BLaER1 (cell line): Measurements from ENCODE around the gene SH3PXD2A.

Experiments used
- H3K27ac ChIP-seq: shearing (Covaris generic); formaldehyde crosslinking; 2 replicates; pipeline ENCODE4 v1.8.1; 2022
- H3K27me3 ChIP-seq: shearing (Covaris generic); formaldehyde crosslinking; 2 replicates; pipeline ENCODE4 v1.8.1; 2022
- H3K36me3 ChIP-seq: shearing (Covaris generic); formaldehyde crosslinking; 2 replicates; pipeline ENCODE4 v1.8.1; 2022
- H3K4me1 ChIP-seq: shearing (Covaris generic); formaldehyde crosslinking; 2 replicates; pipeline ENCODE4 v1.8.1; 2022
- H3K4me2 ChIP-seq: shearing (Covaris generic); formaldehyde crosslinking; 2 replicates; pipeline ENCODE4 v1.8.1; 2022
- H3K4me3 ChIP-seq: shearing (Covaris generic); formaldehyde crosslinking; 2 replicates; pipeline ENCODE4 v1.8.1; 2022
- H3K9ac ChIP-seq: shearing (Covaris generic); formaldehyde crosslinking; 2 replicates; pipeline ENCODE4 v1.8.1; 2022
- H3K9me3 ChIP-seq: shearing (Covaris generic); formaldehyde crosslinking; 2 replicates; pipeline ENCODE4 v1.8.1; 2022
- H4K20me1 ChIP-seq: shearing (Covaris generic); formaldehyde crosslinking; 2 replicates; pipeline ENCODE4 v1.8.1; 2022
- Cebpa-rat ChIP-seq: shearing (Covaris generic); IDR thresholded peaks from 2 replicates; pipeline ENCODE4 v1.8.1; 2022

Gene SH3PXD2A

GRCh38 chr10:103716206-103717160 is 138.9 kb downstream of the SH3PXD2A start:
- no peak overlapping the region for H3K4me3 ChIP-seq
- H3K4me1 ChIP-seq, result peaks cover 20% of the 10 kb centered on the region
- no peaks in the 10 kb centered on the region for H3K27me3 ChIP-seq
- H3K27ac ChIP-seq, result 0 out of 2 replicates have a peak overlapping the region, but pooled peaks have one; percentile 11
- peaks cover 78% of the 10 kb centered on the region for H4K20me1 ChIP-seq
- H3K9me3 ChIP-seq, result no peaks in the 10 kb centered on the region
- TF ChIP-seq Cebpa-rat, result no peak
- H3K36me3 ChIP-seq, result peaks cover 82% of the 10 kb centered on the region
- H3K9ac ChIP-seq, result no peak overlapping the region
- no peak overlapping the region for H3K4me2 ChIP-seq

GRCh38 chr10:103715430-103715829 is 139.9 kb downstream of the SH3PXD2A start:
- peaks cover 20% of the 10 kb centered on the region for H3K4me1 ChIP-seq
- H3K27ac ChIP-seq, result no peak overlapping the region
- no peak overlapping the region for H3K4me3 ChIP-seq
- H3K36me3 ChIP-seq, result peaks cover 82% of the 10 kb centered on the region
- no peak overlapping the region for H3K9ac ChIP-seq
- no peak for TF ChIP-seq Cebpa-rat
- peaks cover 79% of the 10 kb centered on the region for H4K20me1 ChIP-seq
- no peak overlapping the region for H3K4me2 ChIP-seq
- H3K27me3 ChIP-seq, result no peaks in the 10 kb centered on the region
- H3K9me3 ChIP-seq, result no peaks in the 10 kb centered on the region

- H3K27me3 ChIP-seq, result no peaks in the 10 kb centered on the region
- H3K4me3 ChIP-seq, result no peak overlapping the region
- peaks cover 82% of the 10 kb centered on the region for H3K36me3 ChIP-seq
- peaks cover 86% of the 10 kb centered on the region for H4K20me1 ChIP-seq
- peaks cover 25% of the 10 kb centered on the region for H3K4me1 ChIP-seq
- H3K27ac ChIP-seq, result peak overlapping the region; percentile 46
- H3K4me2 ChIP-seq, result peak overlapping the region; percentile 17; the same call in 1 of the 2 replicates
- H3K9ac ChIP-seq, result no peak overlapping the region
- no peaks in the 10 kb centered on the region for H3K9me3 ChIP-seq
- no peak for TF ChIP-seq Cebpa-rat
These were observed 141.0 kb downstream of the SH3PXD2A start for GRCh38 chr10:103714232-103714891.

GRCh38 chr10:103713676-103714075 is 141.7 kb downstream of the SH3PXD2A start:
- Histone ChIP-seq H3K4me2 (peak overlapping the region; percentile 17; the same call in 1 of the 2 replicates), H3K27me3 (no peaks in the 10 kb centered on the region), H3K9me3 (no peaks in the 10 kb centered on the region), H3K36me3 (peaks cover 82% of the 10 kb centered on the region), H4K20me1 (peaks cover 93% of the 10 kb centered on the region), H3K4me1 (peaks cover 32% of the 10 kb centered on the region), H3K9ac (peak overlapping the region; percentile 28; the same call in 1 of the 2 replicates), H3K27ac (peak overlapping the region; percentile 46), H3K4me3 (no peak overlapping the region)
- TF ChIP-seq Cebpa-rat, result no peak

- Histone ChIP-seq H3K9me3 (no peaks in the 10 kb centered on the region), H3K36me3 (peaks cover 82% of the 10 kb centered on the region), H4K20me1 (peaks cover 94% of the 10 kb centered on the region), H3K4me2 (no peak overlapping the region), H3K27ac (no peak overlapping the region), H3K4me3 (no peak overlapping the region), H3K4me1 (peaks cover 39% of the 10 kb centered on the region), H3K27me3 (no peaks in the 10 kb centered on the region), H3K9ac (0 out of 2 replicates have a peak overlapping the region, but pooled peaks have one; percentile 28)
- no peak for TF ChIP-seq Cebpa-rat
These were observed 142.4 kb downstream of the SH3PXD2A start for GRCh38 chr10:103712898-103713498.

- Histone ChIP-seq H3K36me3 (peaks cover 80% of the 10 kb centered on the region), H4K20me1 (peaks cover 93% of the 10 kb centered on the region)
- TF ChIP-seq Cebpa-rat, result no peak
These were observed 143.2 kb downstream of the SH3PXD2A start for GRCh38 chr10:103712146-103712545.

GRCh38 chr10:103711351-103711994 is 143.9 kb downstream of the SH3PXD2A start:
- Histone ChIP-seq H3K36me3 (peaks cover 80% of the 10 kb centered on the region), H3K27ac (no peak overlapping the region), H3K4me1 (peaks cover 42% of the 10 kb centered on the region), H4K20me1 (peaks cover 93% of the 10 kb centered on the region), H3K9ac (no peak overlapping the region), H3K27me3 (no peaks in the 10 kb centered on the region), H3K4me2 (no peak overlapping the region), H3K9me3 (no peaks in the 10 kb centered on the region), H3K4me3 (no peak overlapping the region)
- no peak for TF ChIP-seq Cebpa-rat

More at GRCh38 chr10:103712146-103712545, 143.2 kb downstream of the SH3PXD2A start:
- Histone ChIP-seq H3K4me1 (peaks cover 42% of the 10 kb centered on the region), H3K4me3 (no peak overlapping the region), H3K9ac (no peak overlapping the region), H3K27me3 (no peaks in the 10 kb centered on the region), H3K27ac (no peak overlapping the region), H3K9me3 (no peaks in the 10 kb centered on the region), H3K4me2 (no peak overlapping the region)

- Histone ChIP-seq H3K9ac (no peak overlapping the region), H4K20me1 (peaks cover 90% of the 10 kb centered on the region), H3K27ac (no peak overlapping the region), H3K4me3 (no peak overlapping the region), H3K27me3 (no peaks in the 10 kb centered on the region), H3K4me1 (peaks cover 42% of the 10 kb centered on the region), H3K4me2 (no peak overlapping the region), H3K36me3 (peaks cover 77% of the 10 kb centered on the region), H3K9me3 (no peaks in the 10 kb centered on the region)
- no peak for TF ChIP-seq Cebpa-rat
These were observed 144.9 kb downstream of the SH3PXD2A start for GRCh38 chr10:103710490-103710889.

- Histone ChIP-seq H4K20me1 (peaks cover 86% of the 10 kb centered on the region), H3K9me3 (no peaks in the 10 kb centered on the region), H3K4me2 (no peak overlapping the region; the same call in 1 of the 2 replicates), H3K9ac (peak overlapping the region; percentile 25; the same call in 1 of the 2 replicates), H3K36me3 (peaks cover 74% of the 10 kb centered on the region), H3K27me3 (no peaks in the 10 kb centered on the region), H3K27ac (no peak overlapping the region), H3K4me3 (no peak overlapping the region), H3K4me1 (peaks cover 41% of the 10 kb centered on the region)
- TF ChIP-seq Cebpa-rat, result no peak
These were observed 145.9 kb downstream of the SH3PXD2A start for GRCh38 chr10:103709341-103709920.
